Gastroesophageal sphincter (tissue), 4 donors: ENCODE data around the gene F2RL2. TPM values are rescaled to one million over a fixed set of nuclear protein-coding genes. Genes with fewer than 3 reads are reported as not detected.

Experiments
- ATAC-seq: fragments of 150-250 bp; one replicate; pipeline ENCODE4 v1.9.1; 2016; ENCODE audit warnings: mild to moderate bottlenecking, moderate library complexity
- H3K27ac ChIP-seq, 4 donors: fragments of 200-600 bp; sonication (generic) in 3 of 4; 1 replicate in 3 of 4; 2 replicates in 1 of 4; pipeline ENCODE4 v1.5.1; 2016 to 2019
- H3K27me3 ChIP-seq: fragments of 200-600 bp; sonication (generic); one replicate; pipeline ENCODE4 v1.5.1; 2019
- H3K36me3 ChIP-seq, 2 donors: fragments of 200-600 bp; sonication (generic); one replicate each; pipeline ENCODE4 v1.5.1; 2019; ENCODE audit warnings: control low read depth in 1 of 2
- H3K4me1 ChIP-seq, 3 donors: fragments of 200-600 bp; sonication (generic); 1 replicate in 2 of 3; 2 replicates in 1 of 3; pipeline ENCODE4 v1.5.1; 2016 to 2019; ENCODE audit warnings: control low read depth in 2 of 3
- H3K4me3 ChIP-seq, 2 donors: fragments of 200-600 bp; sonication (generic); one replicate each; pipeline ENCODE4 v1.5.1; 2019; ENCODE audit warnings: mild to moderate bottlenecking in 1 of 2, moderate library complexity in 1 of 2
- H3K9me3 ChIP-seq, 3 donors: fragments of 200-600 bp; sonication (generic); one replicate each; pipeline ENCODE4 v1.5.1; 2017 to 2019; ENCODE audit warnings: control low read depth in 2 of 3
- CTCF ChIP-seq, 4 experiments: fragments of 200-600 bp in 2 of 4; fragments of 450-650 bp in 2 of 4; sonication (generic) in 1 of 4; IDR thresholded peaks; one replicate each; pipeline ENCODE4 v1.5.1; 2017 to 2019; ENCODE audit warnings: antibody characterized with exemption in 4 of 4, mild to moderate bottlenecking in 2 of 4, moderate library complexity in 2 of 4
- EP300 ChIP-seq: sonication (generic); formaldehyde crosslinking; IDR thresholded peaks from one replicate; pipeline ENCODE4 v1.6.1; 2017; ENCODE audit warnings: antibody characterized with exemption, mild to moderate bottlenecking
- POLR2A ChIP-seq, 2 donors: fragments of 450-650 bp; IDR thresholded peaks; one replicate each; pipeline ENCODE4 v1.6.1; 2017; ENCODE audit warnings: antibody characterized with exemption in 2 of 2, mild to moderate bottlenecking in 2 of 2, moderate library complexity in 1 of 2
- POLR2AphosphoS5 ChIP-seq: sonication (generic); formaldehyde crosslinking; IDR thresholded peaks from one replicate; pipeline ENCODE4 v1.6.1; 2017; ENCODE audit warnings: antibody characterized with exemption
- WGBS, 2 donors: methylation state at CpG; one replicate each; pipeline ENCODE4 v1.1.5; 2018; ENCODE audit warnings: low coverage in 1 of 2; 5-methylcytosine and 5-hydroxymethylcytosine counted together
- total RNA-seq, 4 donors: library from RNA; depleted of rRNA; stranded (reverse); fragments of >200 nt; gene quantifications; one replicate each; pipeline ENCODE4 v1.1.0, GENCODE V29; 2016

Gene F2RL2
- total RNA-seq, 4 donors from 2014 or later: 2.4 to 8.4 (median 5.1) TPM

GRCh38 chr5:76615759-76616158 is 7.4 kb downstream of the F2RL2 start:
- WGBS, 2 donors: 69 to 70% methylated on average over 2 of the region's 2 CpGs

DNA sequence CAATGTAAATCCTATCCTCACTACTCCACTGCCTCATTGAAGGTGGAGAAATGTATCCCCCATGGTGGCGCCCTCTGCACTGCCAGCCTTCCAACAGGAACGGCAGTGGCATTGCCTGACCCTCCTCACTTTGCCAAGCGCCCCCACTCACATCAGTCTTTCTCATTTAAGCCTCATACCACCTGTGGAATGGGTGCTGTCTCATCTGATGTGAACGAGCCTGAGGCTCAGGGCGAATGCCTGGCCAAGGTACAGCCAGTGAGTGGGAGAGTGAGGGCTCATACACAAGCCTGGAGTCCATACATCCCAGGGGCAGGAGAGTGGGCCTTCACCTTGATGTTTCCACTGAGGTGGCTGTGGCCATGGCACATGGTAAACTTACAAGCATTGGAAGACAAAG is 10.3 kb downstream of the F2RL2 start:
- no peak for ATAC-seq
- Histone ChIP-seq H3K4me3 (no peak overlapping the region), H3K4me1 (peaks cover 0 to under 1% (median 0%) of the 10 kb centered on the region in 3 donors), H3K9me3 (no peaks in the 10 kb centered on the region), H3K36me3 (no peaks in the 10 kb centered on the region), H3K27ac (no peak overlapping the region), H3K27me3 (no peaks in the 10 kb centered on the region)
- 80% methylated on average over 2 of the region's 5 CpGs; no CpG with 5 or more reads in 1 of the 2 donors for WGBS, 2 donors
- TF ChIP-seq CTCF (IDR thresholded peaks at IDR 0.05) (no peak), POLR2A (IDR thresholded peaks at IDR 0.05) (no peak), EP300 (no peak), POLR2AphosphoS5 (no peak)

More at GRCh38 chr5:76615759-76616158, 7.4 kb downstream of the F2RL2 start:
- Histone ChIP-seq H3K36me3 (no peaks in the 10 kb centered on the region), H3K9me3 (no peaks in the 10 kb centered on the region), H3K4me3 (no peak overlapping the region), H3K4me1 (no peaks in the 10 kb centered on the region), H3K27ac (no peak overlapping the region), H3K27me3 (no peaks in the 10 kb centered on the region)
- TF ChIP-seq POLR2A (IDR thresholded peaks at IDR 0.05) (no peak), POLR2AphosphoS5 (no peak), CTCF (IDR thresholded peaks at IDR 0.05) (no peak), EP300 (no peak)
- no peak for ATAC-seq

- Histone ChIP-seq H3K36me3 (no peaks in the 10 kb centered on the region), H3K9me3 (no peaks in the 10 kb centered on the region), H3K4me1 (peaks cover 0 to 16% (median 0%) of the 10 kb centered on the region in 3 donors), H3K27me3 (no peaks in the 10 kb centered on the region), H3K27ac (no peak overlapping the region), H3K4me3 (no peak overlapping the region)
- no peak for ATAC-seq
- 38 to 54% methylated on average over 1 of the region's 1 CpG for WGBS, 2 donors
- TF ChIP-seq POLR2AphosphoS5 (no peak), POLR2A (IDR thresholded peaks at IDR 0.05) (no peak), EP300 (no peak), CTCF (IDR thresholded peaks at IDR 0.05) (no peak)
Measured at GRCh38 chr5:76610196-76610595, 13.0 kb downstream of the F2RL2 start.

DNA sequence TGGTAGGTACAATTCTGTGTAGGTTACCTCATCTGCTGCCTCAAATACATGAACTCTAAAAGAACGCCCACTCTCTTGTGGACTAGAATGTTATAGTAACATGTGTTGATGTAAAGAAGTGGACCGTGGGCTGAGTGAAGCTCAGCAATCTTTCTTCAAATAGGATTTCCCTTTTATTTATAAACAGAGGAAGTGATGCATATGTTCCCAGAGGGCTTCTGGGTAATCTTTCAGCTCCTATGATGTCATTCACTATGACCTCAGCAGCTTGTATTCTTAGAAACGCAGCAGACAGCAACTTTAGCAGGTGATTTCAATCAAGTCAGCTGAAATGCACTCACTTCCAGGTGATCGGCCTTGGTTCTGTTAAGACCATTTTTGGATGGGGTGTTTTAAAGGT is 14.4 kb downstream of the F2RL2 start:
- no peak overlapping the region for H3K4me3 ChIP-seq
- H3K27ac ChIP-seq: no peak overlapping the region
- no peaks in the 10 kb centered on the region for H3K27me3 ChIP-seq
- WGBS, 2 donors: 45 to 49% methylated on average over 4 of the region's 4 CpGs
- no peaks in the 10 kb centered on the region for H3K36me3 ChIP-seq
- peaks cover 0 to 16% (median 0%) of the 10 kb centered on the region in 3 donors for H3K4me1 ChIP-seq
- no peak for TF ChIP-seq EP300
- no peak for TF ChIP-seq CTCF (IDR thresholded peaks at IDR 0.05)
- TF ChIP-seq POLR2AphosphoS5: no peak
- no peak for TF ChIP-seq POLR2A (IDR thresholded peaks at IDR 0.05)
- H3K9me3 ChIP-seq: no peaks in the 10 kb centered on the region
- ATAC-seq: no peak

DNA sequence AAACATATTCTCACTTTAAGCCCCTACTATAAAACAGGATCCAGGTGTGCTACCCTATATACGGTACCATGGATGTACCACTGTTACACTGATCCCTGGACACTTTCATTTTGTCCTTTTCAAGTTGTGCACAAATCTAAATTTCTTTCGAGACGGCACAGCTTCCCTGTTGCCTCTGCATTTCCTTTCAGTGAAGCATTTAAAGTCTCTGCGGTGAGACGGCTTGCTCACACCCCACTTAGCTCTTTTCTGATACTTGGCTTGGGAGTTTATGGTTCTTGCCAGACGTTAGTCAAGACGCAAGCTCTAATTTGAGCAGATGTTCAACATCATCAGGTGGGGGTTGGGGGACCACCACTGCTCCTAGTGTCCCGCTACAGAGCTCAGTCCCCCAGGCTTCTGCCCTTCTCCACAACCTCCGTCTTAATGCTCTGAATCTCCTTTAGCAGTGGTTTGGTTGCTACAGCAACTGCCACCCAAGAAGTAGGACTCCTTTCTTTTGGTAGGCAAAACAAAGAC is 15.8 kb downstream of the F2RL2 start:
- Histone ChIP-seq H3K36me3 (no peaks in the 10 kb centered on the region), H3K4me1 (peaks cover 0 to 16% (median 0%) of the 10 kb centered on the region in 3 donors), H3K27me3 (no peaks in the 10 kb centered on the region), H3K9me3 (no peaks in the 10 kb centered on the region), H3K4me3 (no peak overlapping the region), H3K27ac (peak overlapping the region in 1 of 4 donors; percentile 2)
- WGBS, 2 donors: 10% methylated on average over 4 to 9 of the region's 9 CpGs
- no peak for ATAC-seq
- no peak for TF ChIP-seq CTCF (IDR thresholded peaks at IDR 0.05)
- TF ChIP-seq POLR2AphosphoS5: no peak
- no peak for TF ChIP-seq EP300
- TF ChIP-seq POLR2A (IDR thresholded peaks at IDR 0.05): no peak
